Tibial nerve (tissue), 4 donors: ENCODE data around the gene GTF2H4. TPM values are rescaled to one million over a fixed set of nuclear protein-coding genes. Genes with fewer than 3 reads are reported as not detected.
A peak's percentile ranks its signal among the peaks of the same experiment; 100 is the strongest.

Experiments used
- DNase-seq, 2 donors: peaks; one replicate each; pipeline ENCODE4 v3.0.0-alpha.2; 2019; ENCODE audit warnings: low spot score in 2 of 2
- H3K27ac ChIP-seq, 4 donors: fragments of 200-600 bp; sonication (generic) in 3 of 4; one replicate each; pipeline ENCODE4 v1.5.1; 2017 to 2019; ENCODE audit warnings: mild to moderate bottlenecking in 1 of 4
- H3K27me3 ChIP-seq, 2 donors: fragments of 200-600 bp; sonication (generic) in 1 of 2; one replicate each; pipeline versions ENCODE4 v1.5.1 to v1.6.0; 2017 to 2019
- H3K36me3 ChIP-seq, 3 donors: fragments of 200-600 bp; sonication (generic); one replicate each; pipeline ENCODE4 v1.5.1; 2018 to 2019
- H3K4me1 ChIP-seq, 4 donors: fragments of 200-600 bp; sonication (generic) in 3 of 4; one replicate each; pipeline ENCODE4 v1.5.1; 2017 to 2019
- H3K4me3 ChIP-seq, 4 donors: fragments of 200-600 bp; sonication (generic) in 3 of 4; one replicate each; pipeline ENCODE4 v1.5.1; 2017 to 2019; ENCODE audit warnings: mild to moderate bottlenecking in 1 of 4, moderate library complexity in 1 of 4
- H3K9me3 ChIP-seq, 4 donors: fragments of 200-600 bp; sonication (generic) in 3 of 4; one replicate each; pipeline ENCODE4 v1.5.1; 2017 to 2019
- CTCF ChIP-seq, 5 experiments: fragments of 200-600 bp in 3 of 5; fragments of 450-650 bp in 2 of 5; sonication (generic) in 3 of 5; IDR thresholded peaks; one replicate each; pipeline ENCODE4 v1.5.1; 2016 to 2019; ENCODE audit warnings: antibody characterized with exemption in 5 of 5, mild to moderate bottlenecking in 3 of 5, moderate library complexity in 2 of 5
- EP300 ChIP-seq, 2 donors: sonication (generic); formaldehyde crosslinking; IDR thresholded peaks; one replicate each; pipeline ENCODE4 v1.6.1; 2017; ENCODE audit warnings: antibody characterized with exemption in 2 of 2, mild to moderate bottlenecking in 1 of 2
- POLR2A ChIP-seq, 2 donors: fragments of 450-650 bp; IDR thresholded peaks; one replicate each; pipeline ENCODE4 v1.6.1; 2017; ENCODE audit warnings: antibody characterized with exemption in 2 of 2, mild to moderate bottlenecking in 2 of 2, moderate library complexity in 2 of 2
- WGBS, 2 donors: methylation state at CpG; one replicate each; pipeline ENCODE4 v1.1.5; 2018; 5-methylcytosine and 5-hydroxymethylcytosine counted together
- total RNA-seq, 4 donors: library from RNA; depleted of rRNA; stranded (reverse); fragments of >200 nt; gene quantifications; one replicate each; pipeline ENCODE4 v1.1.0, GENCODE V29; 2016

GTF2H4 gene
- total RNA-seq, 4 donors from 2014 or later = 2.2 to 25.2 (median 10.1) TPM

- H3K4me1 ChIP-seq = peaks cover 0 to 66% (median 44%) of the 10 kb centered on the region in 4 donors
- WGBS, 2 donors = 43 to 48% methylated on average over 6 of the region's 6 CpGs
- DNase-seq = no peak
- H3K27me3 ChIP-seq = no peaks in the 10 kb centered on the region
- H3K27ac ChIP-seq = peak overlapping the region in 3 of 4 donors; percentile 47 to 98 (median 60)
- H3K36me3 ChIP-seq = peaks cover 0 to 36% (median 3%) of the 10 kb centered on the region in 3 donors
- TF ChIP-seq CTCF (IDR thresholded peaks at IDR 0.05) (no peak), POLR2A (IDR thresholded peaks at IDR 0.05) (no peak), EP300 (IDR thresholded peaks at IDR 0.05) (no peak)
- no peak overlapping the region for H3K4me3 ChIP-seq
- H3K9me3 ChIP-seq = no peaks in the 10 kb centered on the region
Observed at GRCh38 chr6:30887901-30888815, 19.8 kb upstream of the GTF2H4 start.

GRCh38 chr6:30888816-30889495 lies 19.1 kb upstream of the GTF2H4 start:
- peaks cover 0 to 58% (median 38%) of the 10 kb centered on the region in 4 donors for H3K4me1 ChIP-seq
- 90 to 94% methylated on average over 17 to 18 of the region's 18 CpGs for WGBS, 2 donors

GRCh38 chr6:30889496-30889885 lies 18.5 kb upstream of the GTF2H4 start:
- WGBS, 2 donors = 63 to 82% methylated on average over 4 of the region's 4 CpGs
- peaks cover 0 to 49% (median 3%) of the 10 kb centered on the region in 3 donors for H3K36me3 ChIP-seq

More at GRCh38 chr6:30888816-30889495, 19.1 kb upstream of the GTF2H4 start:
- no peaks in the 10 kb centered on the region for H3K9me3 ChIP-seq
- peaks cover 0 to 44% (median 3%) of the 10 kb centered on the region in 3 donors for H3K36me3 ChIP-seq
- H3K27ac ChIP-seq = peak overlapping the region in 3 of 4 donors; percentile 47 to 98 (median 60)
- no peak overlapping the region for H3K4me3 ChIP-seq
- TF ChIP-seq CTCF (IDR thresholded peaks at IDR 0.05) (no peak), EP300 (IDR thresholded peaks at IDR 0.05) (no peak), POLR2A (IDR thresholded peaks at IDR 0.05) (no peak)
- no peaks in the 10 kb centered on the region for H3K27me3 ChIP-seq
- DNase-seq = no peak

GRCh38 chr6:30889921-30890645 lies 17.9 kb upstream of the GTF2H4 start:
- WGBS, 2 donors = 60 to 65% methylated on average over 14 of the region's 14 CpGs
- TF ChIP-seq POLR2A (IDR thresholded peaks at IDR 0.05) (no peak), EP300 (IDR thresholded peaks at IDR 0.05) (peak in 1 of 2 donors; percentile 20)
- Histone ChIP-seq H3K36me3 (peaks cover 0 to 55% (median 3%) of the 10 kb centered on the region in 3 donors), H3K4me3 (no peak overlapping the region), H3K4me1 (peaks cover 0 to 54% (median 35%) of the 10 kb centered on the region in 4 donors), H3K27ac (peak overlapping the region in 3 of 4 donors; percentile 41 to 64 (median 52)), H3K27me3 (no peaks in the 10 kb centered on the region), H3K9me3 (no peaks in the 10 kb centered on the region)
- peak in 1 of 2 donors; percentile 54 for DNase-seq

More at GRCh38 chr6:30889496-30889885, 18.5 kb upstream of the GTF2H4 start:
- Histone ChIP-seq H3K27me3 (no peaks in the 10 kb centered on the region), H3K9me3 (no peaks in the 10 kb centered on the region), H3K27ac (peak overlapping the region in 3 of 4 donors; percentile 41 to 98 (median 64)), H3K4me1 (peaks cover 0 to 58% (median 38%) of the 10 kb centered on the region in 4 donors), H3K4me3 (no peak overlapping the region)
- no peak for TF ChIP-seq CTCF (IDR thresholded peaks at IDR 0.05)
- no peak for TF ChIP-seq EP300 (IDR thresholded peaks at IDR 0.05)
- TF ChIP-seq POLR2A (IDR thresholded peaks at IDR 0.05) = no peak
- no peak for DNase-seq
